Body of pancreas (tissue), 4 donors: ENCODE results near the gene ZXDC. TPM values are rescaled to one million over a fixed set of nuclear protein-coding genes. Genes with fewer than 3 reads are reported as not detected.

Experiments
- ATAC-seq: fragments of 150-250 bp; one replicate; pipeline ENCODE4 v1.9.1; 2016
- DNase-seq, 4 donors: peaks; one replicate each; pipeline ENCODE4 v3.0.0-alpha.2; 2019
- H3K27ac ChIP-seq, 4 donors: fragments of 200-600 bp; sonication (generic); 1 replicate in 3 of 4; 2 replicates in 1 of 4; pipeline versions ENCODE4 v1.5.1 to v1.6.1; 2016 to 2019; ENCODE audit warnings: mild to moderate bottlenecking in 1 of 4, mixed read lengths in 1 of 4, moderate library complexity in 1 of 4
- H3K27me3 ChIP-seq, 2 donors: fragments of 200-600 bp; sonication (generic); one replicate each; pipeline ENCODE4 v1.6.0; 2016; ENCODE audit warnings: mild to moderate bottlenecking in 1 of 2
- H3K36me3 ChIP-seq, 2 donors: fragments of 200-600 bp; sonication (generic); replicated peaks in 1 of 2; 2 replicates each; pipeline ENCODE4 v1.5.1; 2016; ENCODE audit warnings: low read depth in 2 of 2; ENCODE audit not compliant: insufficient read depth in 1 of 2
- H3K4me1 ChIP-seq: fragments of 200-600 bp; sonication (generic); one replicate; pipeline ENCODE4 v1.6.0; 2016
- H3K4me3 ChIP-seq, 2 donors: fragments of 200-600 bp; sonication (generic); 1 replicate in 1 of 2; 2 replicates in 1 of 2; pipeline ENCODE4 v1.5.1; 2016 to 2019
- H3K9me3 ChIP-seq, 3 donors: fragments of 200-600 bp; sonication (generic); 1 replicate in 2 of 3; 2 replicates in 1 of 3; pipeline ENCODE4 v1.5.1; 2016
- POLR2A ChIP-seq, 3 donors: fragments of 450-650 bp; IDR thresholded peaks; one replicate each; pipeline ENCODE4 v1.6.1; 2016; ENCODE audit warnings: antibody characterized with exemption in 3 of 3, mild to moderate bottlenecking in 2 of 3
- WGBS, 2 donors: methylation state at CpG; one replicate each; pipeline ENCODE4 v1.1.5; 2017; 5-methylcytosine and 5-hydroxymethylcytosine counted together
- intact Hi-C: fragments of 100-400 bp; cut with DNase I; formaldehyde crosslinking; loops from one replicate; pipeline ENCODE4 v1.15.1; 2023
- total RNA-seq, 2 donors: library from RNA; depleted of rRNA; stranded (reverse); fragments of >200 nt; gene quantifications; one replicate each; pipeline ENCODE4 v1.1.0, GENCODE V29; 2016
- TF ChIP-seq, protein P1 (sequence below), 7 experiments: fragments of 450-650 bp in 4 of 7; fragments of 200-600 bp in 3 of 7; sonication (generic) in 3 of 7; IDR thresholded peaks; one replicate each; pipeline ENCODE4 v1.5.1; 2016 to 2019; ENCODE audit warnings: antibody characterized with exemption in 7 of 7

ZXDC gene
- total RNA-seq, 2 donors from 2014 or later: 33.9 to 39.4 TPM

DNA sequence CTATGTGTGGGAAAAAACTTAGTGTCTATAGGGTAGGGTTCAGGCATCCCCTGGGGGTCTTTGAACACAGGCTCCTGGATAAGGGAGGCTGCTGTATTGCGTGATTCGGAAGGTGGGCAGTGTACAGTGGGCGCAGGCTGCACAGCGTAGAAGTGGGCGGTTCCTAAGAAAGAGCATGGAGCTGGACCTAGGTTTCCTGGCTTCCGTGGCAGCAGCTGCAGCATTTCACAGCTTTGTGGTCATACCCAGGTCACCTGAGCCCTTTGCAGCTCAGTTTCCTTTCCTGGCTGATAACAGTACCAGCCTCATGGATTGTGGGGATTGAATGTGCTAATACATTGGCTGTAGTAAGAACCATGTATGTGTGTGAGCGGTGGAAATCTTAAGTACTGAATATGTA lies 58.7 kb downstream of the ZXDC start:
- Histone ChIP-seq H3K4me3 (no peak overlapping the region), H3K27me3 (no peaks in the 10 kb centered on the region), H3K9me3 (no peaks in the 10 kb centered on the region), H3K4me1 (peaks cover 15% of the 10 kb centered on the region), H3K36me3 (no peaks in the 10 kb centered on the region), H3K27ac (peak overlapping the region; percentile 6 to 65 (median 32))
- intact Hi-C loops: no loop called here
- ATAC-seq (peak; percentile 82), DNase-seq (peak; percentile 58 to 88 (median 80))
- WGBS, 2 donors: 39 to 43% methylated on average over 7 of the region's 7 CpGs
- TF ChIP-seq, protein P1, sequence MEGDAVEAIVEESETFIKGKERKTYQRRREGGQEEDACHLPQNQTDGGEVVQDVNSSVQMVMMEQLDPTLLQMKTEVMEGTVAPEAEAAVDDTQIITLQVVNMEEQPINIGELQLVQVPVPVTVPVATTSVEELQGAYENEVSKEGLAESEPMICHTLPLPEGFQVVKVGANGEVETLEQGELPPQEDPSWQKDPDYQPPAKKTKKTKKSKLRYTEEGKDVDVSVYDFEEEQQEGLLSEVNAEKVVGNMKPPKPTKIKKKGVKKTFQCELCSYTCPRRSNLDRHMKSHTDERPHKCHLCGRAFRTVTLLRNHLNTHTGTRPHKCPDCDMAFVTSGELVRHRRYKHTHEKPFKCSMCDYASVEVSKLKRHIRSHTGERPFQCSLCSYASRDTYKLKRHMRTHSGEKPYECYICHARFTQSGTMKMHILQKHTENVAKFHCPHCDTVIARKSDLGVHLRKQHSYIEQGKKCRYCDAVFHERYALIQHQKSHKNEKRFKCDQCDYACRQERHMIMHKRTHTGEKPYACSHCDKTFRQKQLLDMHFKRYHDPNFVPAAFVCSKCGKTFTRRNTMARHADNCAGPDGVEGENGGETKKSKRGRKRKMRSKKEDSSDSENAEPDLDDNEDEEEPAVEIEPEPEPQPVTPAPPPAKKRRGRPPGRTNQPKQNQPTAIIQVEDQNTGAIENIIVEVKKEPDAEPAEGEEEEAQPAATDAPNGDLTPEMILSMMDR (IDR thresholded peaks at IDR 0.05): no peak
- TF ChIP-seq POLR2A (IDR thresholded peaks at IDR 0.05): no peak

DNA sequence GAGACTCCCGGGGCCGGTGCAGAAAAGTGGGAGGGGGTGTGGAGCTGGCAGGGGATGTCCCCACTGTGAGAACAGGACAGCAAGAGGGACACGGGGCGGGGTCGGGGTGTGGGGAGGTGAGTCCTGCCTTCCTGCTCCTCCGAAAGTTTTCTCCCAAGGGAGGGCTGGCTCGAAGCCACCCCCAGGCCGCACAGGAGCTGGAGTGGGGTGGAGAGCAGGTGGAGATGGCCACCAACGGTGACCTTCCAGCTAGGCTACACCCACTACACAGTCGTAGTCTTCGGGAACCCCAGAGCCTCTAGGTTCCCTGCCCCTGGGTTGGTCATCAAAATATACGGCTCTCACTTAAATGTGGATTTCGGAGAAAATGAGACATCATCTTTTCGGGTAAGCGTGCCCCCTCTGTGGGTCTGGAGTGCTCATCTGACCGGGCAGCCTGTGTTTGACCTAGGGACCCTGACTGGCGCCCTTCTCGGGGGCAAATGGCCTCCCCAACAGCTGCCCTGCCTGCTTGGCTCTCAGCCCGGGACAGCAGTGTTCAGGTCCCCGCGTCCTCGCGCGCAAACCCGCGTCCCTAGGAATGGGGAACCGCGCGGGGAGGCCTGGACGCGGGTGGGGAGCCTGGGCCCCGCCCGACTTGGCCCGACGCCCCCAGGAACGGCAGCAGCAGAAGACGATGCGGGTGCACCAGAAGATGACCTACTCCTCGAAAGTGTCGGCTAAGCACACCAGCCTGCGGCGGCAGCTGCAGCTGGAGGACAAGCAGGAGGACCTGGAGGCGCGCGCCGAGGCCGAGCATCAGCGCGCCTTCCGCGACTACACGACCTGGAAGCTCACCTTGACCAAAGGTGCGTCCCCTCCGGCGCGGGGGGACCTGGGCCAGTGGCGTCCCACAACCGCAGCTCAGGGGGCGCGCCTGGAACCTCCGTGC lies 59.8 kb downstream of the ZXDC start:
- no peak overlapping the region for H3K4me3 ChIP-seq
- peaks cover 15% of the 10 kb centered on the region for H3K4me1 ChIP-seq
- 70 to 86% methylated on average over 16 to 40 of the region's 61 CpGs for WGBS, 2 donors
- TF ChIP-seq, protein P1 (IDR thresholded peaks at IDR 0.05): no peak
- no peak for TF ChIP-seq POLR2A (IDR thresholded peaks at IDR 0.05)
- no peaks in the 10 kb centered on the region for H3K36me3 ChIP-seq
- H3K27ac ChIP-seq: no peak overlapping the region
- ATAC-seq (no peak), DNase-seq (peak in 1 of 4 donors; percentile 11)
- H3K9me3 ChIP-seq: no peaks in the 10 kb centered on the region
- intact Hi-C loops: no loop called here
- H3K27me3 ChIP-seq: no peaks in the 10 kb centered on the region

DNA sequence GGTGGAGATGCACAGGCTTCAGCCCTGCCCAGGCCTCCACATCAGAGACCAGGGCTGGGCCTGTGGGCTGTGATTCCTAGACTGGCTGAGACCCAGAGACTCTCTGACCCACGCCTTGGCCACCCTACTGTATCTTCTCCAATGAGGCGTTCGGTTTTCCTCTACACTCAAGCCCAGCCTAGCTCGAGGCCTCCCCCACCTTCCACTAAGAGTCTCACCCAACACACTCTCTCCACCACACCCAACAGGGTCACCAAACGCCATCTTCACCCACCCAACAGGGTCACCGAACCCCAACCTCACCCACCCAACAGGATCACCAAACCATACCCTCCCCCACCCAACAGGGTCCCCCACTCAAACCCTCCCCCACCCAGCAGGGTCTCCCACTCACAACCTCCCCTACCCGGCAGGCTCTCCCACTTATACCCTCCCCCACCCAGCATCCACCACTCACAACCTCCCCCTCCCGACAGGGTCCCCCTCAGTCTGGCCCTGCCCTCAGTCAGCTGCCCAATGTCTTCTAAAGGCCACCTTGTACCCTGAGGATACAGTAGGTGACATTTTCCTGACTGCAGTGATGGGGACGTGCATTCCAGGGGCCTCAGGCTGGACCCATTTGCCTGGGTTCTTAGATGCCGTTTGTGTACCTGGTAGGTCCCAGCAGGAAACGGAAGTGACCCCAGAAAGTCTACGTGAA lies 60.6 kb downstream of the ZXDC start:
- peak in 1 of 4 donors; percentile 15 for DNase-seq
- Histone ChIP-seq H3K4me1 (peaks cover 15% of the 10 kb centered on the region), H3K9me3 (no peaks in the 10 kb centered on the region), H3K4me3 (no peak overlapping the region), H3K27me3 (no peaks in the 10 kb centered on the region), H3K36me3 (no peaks in the 10 kb centered on the region), H3K27ac (no peak overlapping the region)
- 86 to 91% methylated on average over 12 of the region's 12 CpGs for WGBS, 2 donors
- TF ChIP-seq, protein P1 (IDR thresholded peaks at IDR 0.05): no peak
- intact Hi-C loops: no loop called here
- ATAC-seq: no peak

DNA sequence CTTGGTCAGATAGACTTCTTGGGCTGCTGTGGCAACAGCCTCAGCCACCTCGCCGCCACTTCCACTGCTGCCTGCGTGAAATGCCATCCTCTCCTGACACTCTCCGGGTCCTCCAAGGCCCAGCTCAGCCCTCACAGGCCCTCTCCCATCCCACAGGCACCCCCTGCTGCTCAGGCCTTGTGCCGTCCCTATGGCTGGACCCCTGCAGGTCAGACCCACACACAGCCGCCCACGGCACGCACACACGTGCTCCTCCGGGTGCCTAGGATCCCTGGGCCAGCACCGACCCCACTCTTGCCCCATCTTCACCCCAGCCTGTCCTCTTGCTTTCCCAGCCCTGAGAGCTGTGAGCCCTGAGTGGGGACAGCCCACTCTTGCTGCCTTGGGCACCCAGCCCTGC lies 61.3 kb downstream of the ZXDC start:
- ATAC-seq (no peak), DNase-seq (no peak)
- no peak for TF ChIP-seq POLR2A (IDR thresholded peaks at IDR 0.05)
- TF ChIP-seq, protein P1 (IDR thresholded peaks at IDR 0.05): no peak
- Histone ChIP-seq H3K4me1 (peaks cover 15% of the 10 kb centered on the region), H3K27ac (no peak overlapping the region), H3K36me3 (no peaks in the 10 kb centered on the region), H3K9me3 (no peaks in the 10 kb centered on the region), H3K27me3 (no peaks in the 10 kb centered on the region), H3K4me3 (no peak overlapping the region)
- intact Hi-C loops: no loop called here
- WGBS, 2 donors: 95 to 100% methylated on average over 5 to 11 of the region's 11 CpGs
